CD1c-positive myeloid dendritic cell (primary cell): ENCODE measurements around the gene DUSP28.

Source experiments
- DNase-seq: peaks from one replicate; pipeline ENCODE4 v3.0.0-alpha.2; 2016; ENCODE audit errors: extremely low spot score

Gene DUSP28

DNA sequence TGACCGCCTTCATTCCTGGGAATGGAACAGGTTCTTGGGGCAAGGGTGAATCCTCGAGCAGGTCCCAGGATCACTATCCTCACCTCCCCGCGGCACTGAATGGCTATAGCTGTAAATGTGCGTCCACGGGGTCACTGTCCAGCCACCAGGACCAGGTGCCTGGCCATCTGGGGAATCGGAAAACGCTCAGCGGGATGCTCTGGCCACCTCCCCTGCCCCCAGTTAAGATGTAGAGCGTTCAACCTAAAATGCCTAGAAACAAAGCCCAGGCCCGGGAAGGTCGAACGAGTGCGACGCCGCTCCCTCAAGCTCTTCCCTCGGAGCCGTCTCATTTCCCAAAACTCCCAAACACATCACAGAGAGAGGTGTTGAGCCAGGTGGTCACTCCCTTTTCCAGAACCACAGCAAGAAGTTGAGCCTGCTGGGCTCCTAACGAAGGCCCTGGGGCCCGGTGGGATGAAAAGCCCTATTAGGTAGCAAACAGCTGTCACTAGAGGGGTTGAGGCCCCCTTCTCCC lies 25.6 kb downstream of the DUSP28 start:
- no peak for DNase-seq

DNA sequence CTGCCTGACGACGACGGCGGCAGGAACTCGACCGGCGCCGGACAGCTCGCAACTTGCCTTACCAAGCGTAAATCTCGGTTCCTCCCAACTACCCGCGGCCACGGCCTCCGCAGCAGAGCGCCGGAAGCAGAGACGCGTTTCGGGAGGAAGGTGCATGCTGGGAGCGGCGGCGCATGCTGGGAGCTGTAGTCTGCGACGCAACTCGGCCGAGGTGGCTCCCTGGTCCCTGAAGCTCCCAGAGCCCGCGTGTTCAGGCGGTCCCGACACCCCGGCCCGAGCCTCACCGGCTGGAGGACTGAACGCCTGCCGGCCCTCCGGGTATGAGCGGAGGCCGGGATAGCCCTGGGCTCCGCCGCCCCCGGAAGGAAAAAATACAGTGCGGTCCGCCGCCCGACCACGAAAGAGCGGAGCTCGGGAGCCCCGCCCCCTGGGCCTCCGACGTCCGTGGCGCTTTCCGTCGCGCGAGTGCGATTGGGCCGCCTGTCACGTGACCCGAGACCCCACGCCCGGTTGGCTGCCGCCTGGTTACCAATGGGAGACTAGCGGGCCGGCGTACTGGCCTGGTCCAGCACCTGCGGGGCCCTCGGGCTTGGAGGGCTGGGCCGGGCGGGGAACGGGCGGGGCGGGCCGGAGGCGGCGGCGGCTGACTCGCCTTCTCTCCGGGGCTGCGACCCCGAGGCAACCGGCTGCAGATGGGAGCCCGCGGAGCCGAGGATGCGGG lies 26.2 kb downstream of the DUSP28 start, which contains the start of gene CAPN10:
TSS of gene CAPN10 (plus strand) at position 537 of the 721 bp plus-strand sequence. CDS start at position 715, 178 bp downstream.
- peak; percentile 99 for DNase-seq

- DNase-seq = peak; percentile 25
These were observed 27.0 kb downstream of the DUSP28 start for GRCh38 chr2:240586919-240587800.

DNA sequence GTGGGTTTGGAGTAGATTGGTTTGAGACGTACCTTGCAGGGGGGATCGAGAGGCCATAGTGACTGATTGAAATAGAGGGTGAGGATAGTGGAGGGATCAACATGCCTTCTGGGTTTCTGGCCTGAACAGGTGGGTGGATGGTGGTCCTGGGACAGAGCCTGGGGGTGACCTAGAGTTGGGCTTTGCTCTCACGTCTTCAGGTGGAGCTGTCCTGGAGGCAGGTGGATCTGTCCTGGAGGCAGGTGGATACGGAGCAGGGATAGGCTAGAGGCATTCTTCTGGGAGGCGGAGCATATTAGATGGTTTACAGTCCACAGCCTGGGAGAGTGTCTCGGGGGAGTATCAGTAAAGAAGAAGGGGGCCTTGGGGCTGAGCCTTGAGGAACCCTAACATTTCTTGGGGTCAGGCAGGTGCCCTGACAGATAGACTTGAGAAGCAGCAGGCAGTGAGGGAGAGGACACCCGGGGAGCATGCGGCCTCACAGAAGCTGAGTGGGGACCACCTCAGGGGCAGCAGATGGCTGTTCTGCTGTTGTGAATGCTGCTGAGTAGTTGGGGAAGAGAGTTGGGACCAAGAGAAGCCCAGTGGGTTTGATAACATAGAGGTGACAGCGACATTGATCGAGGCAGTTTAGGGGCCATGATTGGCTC lies 28.0 kb downstream of the DUSP28 start:
- no peak for DNase-seq

DNA sequence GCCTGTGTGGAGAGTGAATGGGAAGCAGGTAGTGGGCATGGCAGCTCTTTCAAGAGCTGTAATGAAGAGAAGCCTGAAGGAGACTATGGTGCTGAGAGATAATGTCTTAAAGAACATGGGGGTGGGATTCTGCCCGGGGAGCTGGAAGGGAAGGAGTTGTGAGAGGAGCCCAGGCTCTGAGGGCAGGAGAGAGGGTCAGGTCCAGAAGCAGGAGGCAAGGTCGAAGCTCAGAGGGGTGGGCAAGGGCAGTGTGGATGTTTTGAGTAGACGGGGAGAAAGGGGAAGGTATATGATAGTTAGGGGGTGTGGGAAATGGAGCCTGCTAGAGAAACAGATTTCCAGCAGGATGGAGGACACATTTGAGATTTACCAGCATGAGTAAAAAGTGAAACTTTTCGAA lies 28.5 kb downstream of the DUSP28 start:
- no peak for DNase-seq

DNA sequence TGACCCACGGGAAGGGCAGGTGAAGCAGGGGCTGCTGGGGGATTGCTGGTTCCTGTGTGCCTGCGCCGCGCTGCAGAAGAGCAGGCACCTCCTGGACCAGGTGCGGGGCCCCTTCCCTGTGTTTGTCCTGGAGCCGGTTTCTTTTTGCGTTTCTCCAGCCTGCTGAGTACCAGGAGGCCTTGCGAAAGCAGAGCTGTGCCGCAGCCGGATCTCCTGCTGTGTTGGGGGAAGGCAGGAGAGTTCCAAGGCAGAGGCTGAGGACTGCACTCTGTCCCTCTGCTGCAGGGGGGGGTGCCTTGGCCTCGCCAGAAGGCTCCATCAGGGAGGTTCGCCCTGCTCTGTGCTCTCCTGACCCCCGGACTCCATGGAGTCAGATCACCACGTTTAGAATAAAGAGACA lies 29.2 kb downstream of the DUSP28 start:
- DNase-seq = no peak

DNA sequence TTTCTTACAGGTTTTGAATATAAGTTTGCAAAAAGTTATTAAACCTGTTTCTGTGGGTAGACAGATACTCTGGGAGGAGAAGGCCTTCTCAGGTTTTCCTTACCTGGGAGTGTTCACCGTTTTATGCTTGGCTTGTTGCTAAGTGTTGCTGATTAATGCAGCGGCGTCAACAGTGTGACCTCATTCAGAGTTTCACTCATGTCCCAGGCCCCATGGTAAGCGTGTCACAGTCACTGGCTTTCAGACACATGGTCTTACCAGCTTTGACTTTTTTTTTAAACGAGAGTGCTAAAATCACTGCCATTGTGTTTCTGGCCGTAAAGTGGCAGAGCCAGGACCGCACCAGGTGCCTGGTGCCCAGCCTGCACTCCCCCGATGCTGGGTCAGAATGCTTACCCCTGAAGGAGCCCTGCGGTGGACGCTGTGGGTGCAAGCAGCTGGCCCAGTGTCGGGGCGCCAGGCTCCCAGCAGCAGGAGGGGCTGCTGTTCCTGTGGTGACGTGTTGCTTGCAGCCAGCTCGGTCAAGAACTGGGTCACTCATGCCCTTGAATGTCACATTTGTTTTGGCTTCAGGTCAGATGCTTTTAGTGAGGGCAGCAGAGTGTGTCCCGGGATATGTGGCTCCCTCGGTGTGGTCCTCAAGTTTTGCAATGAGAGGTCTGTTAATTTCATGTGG lies 29.8 kb downstream of the DUSP28 start:
- no peak for DNase-seq

DNA sequence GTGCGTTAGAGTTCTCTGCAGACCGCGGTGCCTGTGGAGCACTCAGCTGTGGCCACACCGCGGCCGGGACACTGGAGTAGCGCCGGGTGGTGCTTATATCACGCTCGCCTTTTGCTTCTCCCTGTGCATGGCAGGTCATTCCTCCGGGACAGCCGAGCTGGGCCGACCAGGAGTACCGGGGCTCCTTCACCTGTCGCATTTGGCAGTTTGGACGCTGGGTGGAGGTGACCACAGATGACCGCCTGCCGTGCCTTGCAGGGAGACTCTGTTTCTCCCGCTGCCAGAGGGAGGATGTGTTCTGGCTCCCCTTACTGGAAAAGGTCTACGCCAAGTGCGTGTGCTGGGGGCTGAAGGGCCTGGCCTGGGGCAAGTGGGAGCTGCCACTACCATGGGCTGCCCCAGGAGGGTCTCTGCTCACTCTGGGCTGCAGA lies 30.5 kb downstream of the DUSP28 start:
- DNase-seq = no peak

- no peak for DNase-seq
These were observed 31.1 kb downstream of the DUSP28 start for GRCh38 chr2:240591226-240591625.

DNA sequence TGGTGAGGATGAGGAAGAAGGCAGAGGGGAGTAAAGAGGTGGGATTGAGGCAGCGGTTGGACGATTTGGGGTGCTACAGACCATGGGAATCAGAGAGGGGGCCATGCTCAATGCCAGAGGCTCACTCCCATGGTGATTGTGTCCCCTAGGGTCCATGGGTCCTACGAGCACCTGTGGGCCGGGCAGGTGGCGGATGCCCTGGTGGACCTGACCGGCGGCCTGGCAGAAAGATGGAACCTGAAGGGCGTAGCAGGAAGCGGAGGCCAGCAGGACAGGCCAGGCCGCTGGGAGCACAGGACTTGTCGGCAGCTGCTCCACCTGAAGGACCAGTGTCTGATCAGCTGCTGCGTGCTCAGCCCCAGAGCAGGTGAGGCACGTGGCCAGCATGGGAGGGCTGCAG lies 31.6 kb downstream of the DUSP28 start:
- no peak for DNase-seq

DNA sequence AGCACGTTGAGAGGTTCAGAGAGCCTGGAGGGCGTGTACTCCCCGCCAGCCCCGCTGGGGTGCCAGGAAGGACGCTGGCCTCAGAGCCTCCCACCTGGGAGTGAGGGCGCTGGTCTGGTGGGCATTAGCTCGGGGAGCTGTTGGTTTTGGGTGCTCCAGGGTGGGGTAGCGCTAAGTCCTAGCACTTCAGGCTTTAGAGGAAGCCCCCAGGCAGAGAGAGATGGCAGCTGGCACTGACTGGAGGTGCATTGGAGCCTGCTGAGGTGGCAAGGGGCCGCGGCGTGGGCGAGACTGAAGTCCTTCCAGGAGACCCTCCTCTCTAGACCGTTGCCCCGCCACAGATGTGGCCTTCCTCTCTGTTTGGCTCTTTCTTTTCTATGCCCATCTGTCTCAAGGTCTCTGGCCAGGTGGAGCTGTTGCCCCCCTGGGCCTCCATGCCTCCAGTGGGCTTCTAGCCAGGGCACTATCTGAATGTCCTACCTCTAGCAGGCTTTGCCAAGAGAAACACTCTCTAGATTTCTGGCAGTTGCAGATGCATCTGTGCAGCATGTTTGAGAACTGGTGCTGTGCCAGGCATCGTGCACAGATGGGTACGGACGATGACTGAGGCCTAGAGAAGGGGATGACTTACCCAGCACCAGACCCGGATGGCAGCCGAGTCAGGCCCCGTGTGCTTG lies 33.0 kb downstream of the DUSP28 start:
- no peak for DNase-seq

- DNase-seq = no peak
These were observed 33.7 kb downstream of the DUSP28 start for GRCh38 chr2:240593703-240594451.

GRCh38 chr2:240594511-240595380 lies 34.6 kb downstream of the DUSP28 start:
- no peak for DNase-seq

DNA sequence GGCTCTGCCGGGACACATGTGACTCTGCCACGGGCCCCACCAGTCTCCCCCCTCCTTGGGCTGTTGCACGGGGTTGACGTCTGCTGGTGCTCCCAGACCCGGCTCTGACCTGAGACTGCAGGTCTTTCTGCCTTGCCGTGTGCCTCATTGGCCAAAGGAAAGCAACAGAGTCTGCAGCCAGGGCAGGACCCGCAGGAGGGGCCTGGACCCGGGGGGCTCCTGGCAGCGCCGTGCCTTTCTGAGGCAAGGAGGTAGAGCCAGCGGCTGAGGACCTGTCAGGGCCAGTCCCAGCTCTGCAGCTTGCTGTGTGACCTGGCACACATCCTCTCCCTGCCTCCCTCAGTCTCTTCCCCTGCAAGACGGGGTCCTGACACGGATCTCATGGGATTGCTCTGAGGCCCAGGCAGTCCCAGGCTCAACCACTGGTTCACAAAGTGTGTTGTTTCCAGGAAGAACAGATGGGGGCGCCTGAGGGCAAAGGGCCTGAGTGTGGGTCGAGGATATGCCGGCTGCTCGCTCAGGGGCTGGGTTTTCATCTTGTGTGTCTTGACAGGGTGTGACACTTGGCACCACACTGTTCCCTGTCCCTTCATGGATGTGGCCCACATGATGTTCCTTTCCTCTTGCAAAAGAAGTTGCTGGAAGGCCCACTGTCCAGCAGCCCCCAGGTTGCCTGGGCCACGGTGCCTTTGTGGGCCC lies 35.4 kb downstream of the DUSP28 start:
- peak; percentile 49 for DNase-seq

DNA sequence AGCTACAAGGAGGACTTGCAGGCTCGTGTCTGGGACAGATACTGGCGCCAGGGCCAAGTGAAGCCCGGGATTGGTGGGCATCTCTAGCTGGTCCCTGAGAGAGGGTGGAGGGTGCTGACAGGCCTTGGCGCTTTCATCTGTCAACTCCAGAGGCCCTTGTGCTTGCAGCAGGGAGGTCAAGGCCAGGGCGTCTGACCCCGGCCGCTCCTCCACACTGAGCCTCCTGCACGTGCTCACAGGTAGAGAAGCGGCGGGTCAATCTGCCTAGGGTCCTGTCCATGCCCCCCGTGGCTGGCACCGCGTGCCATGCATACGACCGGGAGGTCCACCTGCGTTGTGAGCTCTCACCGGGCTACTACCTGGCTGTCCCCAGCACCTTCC lies 35.9 kb downstream of the DUSP28 start:
- DNase-seq = no peak

GRCh38 chr2:240596491-240596931 lies 36.4 kb downstream of the DUSP28 start:
- no peak for DNase-seq

GRCh38 chr2:240597054-240597418 lies 36.9 kb downstream of the DUSP28 start:
- DNase-seq = no peak

DNA sequence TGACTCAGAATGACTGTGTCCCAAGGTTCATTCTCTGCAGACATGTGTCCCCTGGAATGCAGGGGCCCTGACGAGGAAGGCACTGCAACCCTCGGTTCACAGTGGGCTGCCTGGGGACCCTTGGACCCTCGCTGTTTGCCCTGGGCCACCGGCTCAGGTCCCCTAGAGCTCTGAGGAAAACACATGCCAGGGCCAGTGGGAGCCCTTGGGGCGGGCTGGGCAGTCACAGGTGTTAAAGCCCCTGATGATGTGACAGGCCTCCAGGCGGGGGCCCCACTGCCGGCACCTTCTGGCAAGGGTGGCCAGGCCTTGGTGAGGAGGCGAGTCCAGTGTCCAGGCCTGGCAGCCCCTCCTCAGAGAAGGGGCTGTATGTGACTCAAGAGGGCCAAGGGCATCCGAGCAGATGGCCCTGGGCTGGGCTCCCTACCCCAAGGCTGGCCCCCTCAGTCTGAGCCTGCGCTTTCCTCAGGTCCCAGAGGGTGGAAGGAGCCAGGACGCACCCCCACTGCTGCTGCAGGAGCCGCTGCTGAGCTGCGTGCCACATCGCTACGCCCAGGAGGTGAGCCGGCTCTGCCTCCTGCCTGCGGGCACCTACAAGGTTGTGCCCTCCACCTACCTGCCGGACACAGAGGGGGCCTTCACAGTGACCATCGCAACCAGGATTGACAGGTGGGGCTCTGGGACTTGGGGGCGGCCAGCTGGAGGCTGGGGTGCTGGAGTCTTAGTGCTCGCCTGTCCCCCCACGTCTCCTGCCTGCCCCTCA lies 37.4 kb downstream of the DUSP28 start:
- DNase-seq = no peak
